ENCODE measurements around the gene NOX5.
"Not testable (repeated sequence)": the region's sequence is repeated elsewhere in the genome, so short reads cannot be mapped to it uniquely, and the experiment has no call there.

The NOX5 gene

GRCh38 chr15:69066007-69066995 lies 51.8 kb downstream of the NOX5 start:
- no peak for FAIRE-seq
- no peak for DNase-seq (ENCODE audit: insufficient read length)
- TF ChIP-seq POLR2AphosphoS5 (IDR thresholded peaks at IDR 0.05; ENCODE audit: low read depth, low read length) (no peak), TAF1 (IDR thresholded peaks at IDR 0.05; ENCODE audit: borderline replicate concordance, low read depth, low read length) (no peak), POLR2A (IDR thresholded peaks at IDR 0.05; ENCODE audit: low read depth, low read length) (no peak)

GRCh38 chr15:69067296-69067695 lies 52.8 kb downstream of the NOX5 start:
- FAIRE-seq (no peak), DNase-seq (ENCODE audit: insufficient read length) (no peak)
- no peak for TF ChIP-seq POLR2A (IDR thresholded peaks at IDR 0.05; ENCODE audit: low read depth, low read length)
- no peak for TF ChIP-seq POLR2AphosphoS5 (IDR thresholded peaks at IDR 0.05; ENCODE audit: low read depth, low read length)
- no peak for TF ChIP-seq TAF1 (IDR thresholded peaks at IDR 0.05; ENCODE audit: borderline replicate concordance, low read depth, low read length)

- no peak for DNase-seq (ENCODE audit: insufficient read length)
- no peak for TF ChIP-seq POLR2A (IDR thresholded peaks at IDR 0.05; ENCODE audit: low read depth, low read length)
- TF ChIP-seq TAF1 (IDR thresholded peaks at IDR 0.05; ENCODE audit: borderline replicate concordance, low read depth, low read length) = no peak
- no peak for TF ChIP-seq POLR2AphosphoS5 (IDR thresholded peaks at IDR 0.05; ENCODE audit: low read depth, low read length)
- FAIRE-seq = no peak
Measured at GRCh38 chr15:69068157-69068556, 53.7 kb downstream of the NOX5 start.

GRCh38 chr15:69069290-69069689 lies 54.8 kb downstream of the NOX5 start:
- FAIRE-seq = not testable (repeated sequence)

GRCh38 chr15:69069996-69070395 lies 55.5 kb downstream of the NOX5 start:
- TF ChIP-seq POLR2A (IDR thresholded peaks at IDR 0.05; ENCODE audit: low read depth, low read length) = no peak
- no peak for TF ChIP-seq TAF1 (IDR thresholded peaks at IDR 0.05; ENCODE audit: borderline replicate concordance, low read depth, low read length)
- TF ChIP-seq POLR2AphosphoS5 (IDR thresholded peaks at IDR 0.05; ENCODE audit: low read depth, low read length) = no peak
- DNase-seq (ENCODE audit: insufficient read length) (no peak), FAIRE-seq (no peak)

More at GRCh38 chr15:69069290-69069689, 54.8 kb downstream of the NOX5 start:
- not testable (repeated sequence) for DNase-seq (ENCODE audit: insufficient read length)

GRCh38 chr15:69070396-69070795 lies 55.9 kb downstream of the NOX5 start:
- FAIRE-seq (no peak), DNase-seq (ENCODE audit: insufficient read length) (no peak)

GRCh38 chr15:69071260-69071659 lies 56.8 kb downstream of the NOX5 start:
- DNase-seq (ENCODE audit: insufficient read length) (no peak), FAIRE-seq (no peak)
- TF ChIP-seq POLR2A (IDR thresholded peaks at IDR 0.05; ENCODE audit: low read depth, low read length) (no peak), POLR2AphosphoS5 (IDR thresholded peaks at IDR 0.05; ENCODE audit: low read depth, low read length) (no peak), TAF1 (IDR thresholded peaks at IDR 0.05; ENCODE audit: borderline replicate concordance, low read depth, low read length) (no peak)

More at GRCh38 chr15:69070396-69070795, 55.9 kb downstream of the NOX5 start:
- TF ChIP-seq POLR2A (IDR thresholded peaks at IDR 0.05; ENCODE audit: low read depth, low read length) = no peak

- TF ChIP-seq POLR2A (IDR thresholded peaks at IDR 0.05; ENCODE audit: low read depth, low read length) (no peak), TAF1 (IDR thresholded peaks at IDR 0.05; ENCODE audit: borderline replicate concordance, low read depth, low read length) (no peak), POLR2AphosphoS5 (IDR thresholded peaks at IDR 0.05; ENCODE audit: low read depth, low read length) (no peak)
- FAIRE-seq (no peak), DNase-seq (ENCODE audit: insufficient read length) (no peak)
Measured at GRCh38 chr15:69072906-69073305, 58.4 kb downstream of the NOX5 start.

- DNase-seq (ENCODE audit: insufficient read length) (no peak), FAIRE-seq (no peak)
- no peak for TF ChIP-seq POLR2A (IDR thresholded peaks at IDR 0.05; ENCODE audit: low read depth, low read length)
- TF ChIP-seq TAF1 (IDR thresholded peaks at IDR 0.05; ENCODE audit: borderline replicate concordance, low read depth, low read length) = no peak
- no peak for TF ChIP-seq POLR2AphosphoS5 (IDR thresholded peaks at IDR 0.05; ENCODE audit: low read depth, low read length)
Measured at GRCh38 chr15:69074001-69074842, 59.7 kb downstream of the NOX5 start.

GRCh38 chr15:69074843-69075224 lies 60.3 kb downstream of the NOX5 start:
- TF ChIP-seq POLR2A (IDR thresholded peaks at IDR 0.05; ENCODE audit: low read depth, low read length) = no peak
- FAIRE-seq (no peak), DNase-seq (ENCODE audit: insufficient read length) (no peak)

GRCh38 chr15:69075440-69075839 lies 60.9 kb downstream of the NOX5 start:
- FAIRE-seq = no peak
- no peak for DNase-seq (ENCODE audit: insufficient read length)
- TF ChIP-seq POLR2A (IDR thresholded peaks at IDR 0.05; ENCODE audit: low read depth, low read length) (no peak), TAF1 (IDR thresholded peaks at IDR 0.05; ENCODE audit: borderline replicate concordance, low read depth, low read length) (no peak), POLR2AphosphoS5 (IDR thresholded peaks at IDR 0.05; ENCODE audit: low read depth, low read length) (no peak)

GRCh38 chr15:69076756-69077155 lies 62.3 kb downstream of the NOX5 start:
- DNase-seq (ENCODE audit: insufficient read length) (no peak), FAIRE-seq (no peak)
- TF ChIP-seq POLR2A (IDR thresholded peaks at IDR 0.05; ENCODE audit: low read depth, low read length) (no peak), TAF1 (IDR thresholded peaks at IDR 0.05; ENCODE audit: borderline replicate concordance, low read depth, low read length) (no peak), POLR2AphosphoS5 (IDR thresholded peaks at IDR 0.05; ENCODE audit: low read depth, low read length) (no peak)

All from GM12892 (cell line).